Subcutaneous adipose tissue (tissue), 4 donors: ENCODE measurements around the gene LRRC45. TPM values are rescaled to one million over a fixed set of nuclear protein-coding genes. Genes with fewer than 3 reads are reported as not detected.

ENCODE experiments used
- total RNA-seq, 4 donors: library from RNA; depleted of rRNA; stranded (reverse); fragments of >200 nt; gene quantifications; one replicate each; pipeline ENCODE4 v1.1.0, GENCODE V29; 2016
- TF ChIP-seq, protein P1 (sequence below): fragments of 450-650 bp; IDR thresholded peaks from one replicate; pipeline ENCODE4 v1.5.1; 2016; ENCODE audit warnings: low read depth, mild to moderate bottlenecking, control low read depth, antibody characterized with exemption, moderate library complexity

Gene LRRC45
- total RNA-seq, 4 donors from 2014 or later = 1.8 to 11.7 (median 7.8) TPM

DNA sequence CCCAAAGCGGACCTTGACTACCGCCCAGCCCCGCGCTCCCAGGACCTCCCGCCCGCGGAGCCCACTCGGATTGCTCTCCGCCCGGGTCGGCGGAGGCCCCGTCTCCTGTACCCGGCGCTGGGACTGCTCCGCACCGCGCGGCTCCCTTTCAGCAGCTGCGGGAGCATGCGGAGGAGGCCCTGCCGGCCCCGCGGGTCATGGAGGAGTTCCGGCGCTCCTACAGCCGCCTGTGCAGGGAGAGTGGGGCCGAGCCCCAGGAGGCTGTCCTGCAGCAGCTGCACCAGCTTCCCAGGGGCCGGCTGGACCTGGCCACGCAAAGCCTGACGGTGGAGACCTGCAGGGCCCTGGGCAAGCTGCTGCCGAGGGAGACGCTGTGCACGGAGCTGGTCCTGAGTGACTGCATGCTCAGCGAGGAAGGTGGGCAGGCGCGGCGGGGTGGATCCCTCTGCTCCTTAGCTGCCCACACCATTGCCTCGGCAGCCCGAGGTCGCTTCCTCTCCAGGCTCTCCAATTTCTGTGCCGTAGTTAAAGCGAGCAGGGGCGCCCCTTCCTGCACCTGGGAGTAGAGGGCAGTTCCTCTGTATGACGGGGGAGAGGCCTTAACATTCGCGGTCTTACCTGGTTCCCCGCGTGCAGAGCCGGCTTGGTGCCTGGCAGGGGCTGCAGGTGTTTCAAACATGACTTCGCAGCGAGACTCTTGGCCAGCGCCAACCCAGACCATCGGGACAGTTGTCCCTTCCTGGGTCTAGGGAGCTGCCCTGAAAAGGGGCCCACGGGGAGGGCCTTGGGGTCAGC lies 539 bp downstream of the LRRC45 start:
- TF ChIP-seq, protein P1, sequence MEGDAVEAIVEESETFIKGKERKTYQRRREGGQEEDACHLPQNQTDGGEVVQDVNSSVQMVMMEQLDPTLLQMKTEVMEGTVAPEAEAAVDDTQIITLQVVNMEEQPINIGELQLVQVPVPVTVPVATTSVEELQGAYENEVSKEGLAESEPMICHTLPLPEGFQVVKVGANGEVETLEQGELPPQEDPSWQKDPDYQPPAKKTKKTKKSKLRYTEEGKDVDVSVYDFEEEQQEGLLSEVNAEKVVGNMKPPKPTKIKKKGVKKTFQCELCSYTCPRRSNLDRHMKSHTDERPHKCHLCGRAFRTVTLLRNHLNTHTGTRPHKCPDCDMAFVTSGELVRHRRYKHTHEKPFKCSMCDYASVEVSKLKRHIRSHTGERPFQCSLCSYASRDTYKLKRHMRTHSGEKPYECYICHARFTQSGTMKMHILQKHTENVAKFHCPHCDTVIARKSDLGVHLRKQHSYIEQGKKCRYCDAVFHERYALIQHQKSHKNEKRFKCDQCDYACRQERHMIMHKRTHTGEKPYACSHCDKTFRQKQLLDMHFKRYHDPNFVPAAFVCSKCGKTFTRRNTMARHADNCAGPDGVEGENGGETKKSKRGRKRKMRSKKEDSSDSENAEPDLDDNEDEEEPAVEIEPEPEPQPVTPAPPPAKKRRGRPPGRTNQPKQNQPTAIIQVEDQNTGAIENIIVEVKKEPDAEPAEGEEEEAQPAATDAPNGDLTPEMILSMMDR = no peak

DNA sequence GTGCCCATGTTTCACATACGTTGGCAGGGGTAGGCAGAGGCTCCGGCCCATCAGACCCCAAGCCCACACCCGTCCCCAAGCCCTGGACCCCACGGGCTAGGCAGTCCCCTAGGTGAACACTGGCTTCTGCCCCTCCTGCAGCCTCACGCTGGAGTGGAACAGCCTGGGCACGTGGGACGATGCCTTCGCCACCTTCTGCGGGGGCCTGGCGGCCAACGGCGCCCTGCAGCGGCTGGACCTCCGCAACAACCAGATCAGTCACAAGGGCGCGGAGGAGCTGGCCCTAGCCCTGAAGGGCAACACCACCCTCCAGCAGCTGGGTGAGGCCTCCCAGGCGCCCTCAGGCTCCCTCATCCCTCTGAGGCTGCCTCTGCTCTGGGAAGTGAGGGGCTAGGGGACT lies 1.8 kb downstream of the LRRC45 start:
- TF ChIP-seq, protein P1 = no peak

DNA sequence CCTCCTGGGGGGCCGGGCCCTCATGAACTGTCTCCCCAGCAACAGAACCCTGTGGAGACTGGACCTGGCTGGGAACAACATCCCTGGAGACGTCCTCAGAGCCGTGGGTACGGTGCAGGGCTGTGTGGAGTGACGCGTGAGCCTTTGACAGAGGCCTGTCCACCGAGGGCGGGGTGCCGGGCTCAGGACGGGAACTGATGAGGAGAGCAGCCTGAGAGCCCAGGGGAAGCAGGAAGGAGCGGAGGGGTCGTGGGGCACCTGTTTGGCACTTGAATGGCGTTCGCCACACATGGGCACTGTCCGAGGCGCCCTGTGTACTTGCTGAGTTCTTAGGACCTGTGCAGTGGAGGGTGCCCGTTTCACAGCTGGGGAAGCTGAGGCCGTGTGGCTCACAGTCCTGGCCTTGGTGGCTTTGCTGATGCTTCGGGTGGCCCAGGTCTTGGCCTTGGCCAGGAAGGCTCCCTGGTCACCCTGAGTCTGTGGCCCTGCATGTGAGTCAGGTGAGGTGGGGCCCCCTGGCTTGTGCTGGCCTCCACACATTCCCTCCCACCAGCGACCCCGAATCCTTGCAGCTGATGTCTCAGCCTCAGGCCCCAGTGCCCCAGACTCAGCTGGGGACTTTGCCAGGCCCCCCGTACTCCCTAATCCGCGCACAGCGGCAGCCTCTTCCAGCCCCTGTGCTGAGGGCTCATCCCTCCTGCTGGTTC lies 2.4 kb downstream of the LRRC45 start:
- TF ChIP-seq, protein P1 = no peak

DNA sequence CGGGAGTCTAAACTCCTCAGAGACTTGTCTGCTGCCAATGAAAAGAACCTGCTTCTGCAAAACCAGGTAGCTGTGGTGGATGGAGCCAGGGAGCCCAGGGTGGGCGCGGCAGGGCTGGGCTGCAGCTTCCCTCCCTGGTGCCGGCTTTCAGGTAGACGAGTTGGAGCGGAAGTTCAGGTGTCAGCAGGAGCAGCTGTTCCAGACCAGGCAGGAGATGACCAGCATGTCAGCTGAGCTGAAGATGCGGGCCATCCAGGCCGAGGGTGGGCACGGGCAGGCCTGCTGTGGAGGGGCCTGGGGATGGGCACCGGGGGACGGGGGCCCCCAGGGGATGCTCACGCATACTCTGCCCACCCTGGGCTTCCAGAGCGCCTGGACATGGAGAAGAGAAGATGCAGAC lies 5.1 kb downstream of the LRRC45 start:
- TF ChIP-seq, protein P1 = no peak

DNA sequence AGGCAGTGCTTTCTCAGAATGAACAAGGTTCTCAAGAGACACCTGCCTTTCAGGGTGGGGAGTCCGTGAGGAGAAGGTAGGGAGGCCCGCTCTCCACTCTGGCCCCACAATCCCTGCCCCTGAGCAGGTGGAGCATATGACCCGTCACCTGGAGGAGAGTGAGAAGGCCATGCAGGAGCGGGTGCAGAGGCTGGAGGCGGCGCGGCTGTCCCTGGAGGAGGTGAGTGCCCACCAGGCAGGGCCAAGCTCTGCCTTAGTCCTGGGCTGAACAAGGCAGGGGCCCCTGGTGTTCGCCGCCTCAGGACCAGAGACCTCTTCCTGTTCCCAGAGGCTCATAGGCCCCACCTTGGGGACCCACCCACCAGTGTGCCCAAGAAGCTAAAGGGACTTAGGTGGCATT lies 5.9 kb downstream of the LRRC45 start:
- TF ChIP-seq, protein P1 = no peak

DNA sequence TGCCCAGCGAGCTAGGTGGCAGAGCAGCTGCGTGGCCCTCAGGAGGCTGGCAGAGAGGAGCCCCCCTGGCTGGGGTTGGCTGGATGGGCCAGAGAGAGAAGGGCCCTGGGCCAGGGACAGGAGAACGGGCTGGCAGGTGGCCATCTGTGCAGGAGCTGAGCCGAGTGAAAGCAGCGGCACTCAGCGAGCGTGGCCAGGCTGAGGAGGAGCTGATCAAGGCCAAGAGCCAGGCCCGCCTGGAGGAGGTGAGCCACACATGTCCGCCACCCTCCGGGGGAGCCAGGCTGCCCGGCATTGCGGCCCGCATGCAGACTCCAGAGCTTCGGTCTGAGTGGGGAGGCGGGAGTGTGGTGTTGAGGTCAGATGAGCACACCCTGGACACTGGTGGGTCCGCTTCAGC lies 6.3 kb downstream of the LRRC45 start:
- TF ChIP-seq, protein P1 = no peak

DNA sequence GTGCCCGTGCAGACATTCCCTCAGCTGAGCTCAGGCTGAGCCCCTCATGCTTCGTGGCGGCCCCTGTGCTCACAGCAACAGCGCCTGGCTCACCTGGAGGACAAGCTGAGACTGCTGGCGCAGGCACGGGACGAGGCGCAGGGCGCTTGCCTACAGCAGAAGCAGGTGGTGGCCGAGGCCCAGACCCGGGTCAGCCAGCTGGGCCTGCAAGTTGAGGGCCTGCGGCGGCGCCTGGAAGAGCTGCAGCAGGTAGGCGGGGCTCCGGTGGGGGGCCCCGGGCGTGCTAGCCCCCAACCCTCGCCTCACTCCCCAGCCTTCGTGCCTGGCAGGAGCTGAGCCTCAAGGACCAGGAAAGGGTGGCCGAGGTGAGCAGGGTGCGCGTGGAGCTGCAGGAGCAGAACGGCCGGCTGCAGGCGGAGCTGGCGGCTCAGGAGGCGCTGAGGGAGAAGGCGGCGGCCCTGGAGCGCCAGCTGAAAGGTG lies 6.9 kb downstream of the LRRC45 start:
- TF ChIP-seq, protein P1 = no peak
